Measurements from ENCODE around the gene STXBP3. TPM values are rescaled to one million over a fixed set of nuclear protein-coding genes. Genes with fewer than 3 reads are reported as not detected.

STXBP3 gene
- total and polyA plus RNA-seq, 2 experiments from 2014 or later, result 34.1 to 74.0 TPM

- H3K36me3 ChIP-seq, result no peaks in the 10 kb centered on the region
- H3K27me3 ChIP-seq, result no peaks in the 10 kb centered on the region
- H3K4me1 ChIP-seq (ENCODE audit: low read depth), result no peaks in the 10 kb centered on the region
- TF ChIP-seq CTCF (IDR thresholded peaks at IDR 0.05; ENCODE audit: low read depth, low read length), result no peak
- H3K4me3 ChIP-seq, result no peak overlapping the region
- no peak overlapping the region for H3K27ac ChIP-seq
- no peaks in the 10 kb centered on the region for H3K9me3 ChIP-seq (ENCODE audit: low read depth)
- no peak for DNase-seq (ENCODE audit: low read depth in 1 of 2, low spot score in 1 of 2)
These were observed 20.6 kb upstream of the STXBP3 start for GRCh38 chr1:108725906-108726305.

- H3K27me3 ChIP-seq, result no peaks in the 10 kb centered on the region
- no peaks in the 10 kb centered on the region for H3K36me3 ChIP-seq
- no peak for TF ChIP-seq CTCF (IDR thresholded peaks at IDR 0.05; ENCODE audit: low read depth, low read length)
- no peak for DNase-seq (ENCODE audit: low read depth in 1 of 2, low spot score in 1 of 2)
- no peaks in the 10 kb centered on the region for H3K9me3 ChIP-seq (ENCODE audit: low read depth)
- H3K27ac ChIP-seq, result no peak overlapping the region
- H3K4me3 ChIP-seq, result no peak overlapping the region
- no peaks in the 10 kb centered on the region for H3K4me1 ChIP-seq (ENCODE audit: low read depth)
These were observed 18.0 kb upstream of the STXBP3 start for GRCh38 chr1:108728327-108728923.

GRCh38 chr1:108729481-108729880 lies 17.0 kb upstream of the STXBP3 start:
- Histone ChIP-seq H3K4me3 (no peak overlapping the region), H3K4me1 (ENCODE audit: low read depth) (no peaks in the 10 kb centered on the region), H3K27me3 (no peaks in the 10 kb centered on the region)

GRCh38 chr1:108732398-108732797 lies 14.1 kb upstream of the STXBP3 start:
- H3K27ac ChIP-seq, result no peak overlapping the region
- H3K4me3 ChIP-seq, result no peak overlapping the region
- no peak for TF ChIP-seq CTCF (IDR thresholded peaks at IDR 0.05; ENCODE audit: low read depth, low read length)
- H3K27me3 ChIP-seq, result no peaks in the 10 kb centered on the region
- no peaks in the 10 kb centered on the region for H3K36me3 ChIP-seq
- H3K4me1 ChIP-seq (ENCODE audit: low read depth), result no peaks in the 10 kb centered on the region
- H3K9me3 ChIP-seq (ENCODE audit: low read depth), result no peaks in the 10 kb centered on the region
- DNase-seq (ENCODE audit: low read depth in 1 of 2, low spot score in 1 of 2), result no peak

More at GRCh38 chr1:108729481-108729880, 17.0 kb upstream of the STXBP3 start:
- Histone ChIP-seq H3K36me3 (no peaks in the 10 kb centered on the region), H3K27ac (no peak overlapping the region), H3K9me3 (ENCODE audit: low read depth) (no peaks in the 10 kb centered on the region)
- DNase-seq (ENCODE audit: low read depth in 1 of 2, low spot score in 1 of 2), result no peak
- no peak for TF ChIP-seq CTCF (IDR thresholded peaks at IDR 0.05; ENCODE audit: low read depth, low read length)

- H3K27ac ChIP-seq, result no peak overlapping the region
- H3K4me3 ChIP-seq, result no peak overlapping the region
- TF ChIP-seq CTCF (IDR thresholded peaks at IDR 0.05; ENCODE audit: low read depth, low read length), result no peak
These were observed 12.2 kb upstream of the STXBP3 start for GRCh38 chr1:108734171-108734865.

More at GRCh38 chr1:108734171-108734865, 12.2 kb upstream of the STXBP3 start:
- no peaks in the 10 kb centered on the region for H3K4me1 ChIP-seq (ENCODE audit: low read depth)
- DNase-seq (ENCODE audit: low read depth in 1 of 2, low spot score in 1 of 2), result no peak
- no peaks in the 10 kb centered on the region for H3K9me3 ChIP-seq (ENCODE audit: low read depth)
- H3K36me3 ChIP-seq, result no peaks in the 10 kb centered on the region
- no peaks in the 10 kb centered on the region for H3K27me3 ChIP-seq
